PFSK-1 (cell line): ENCODE measurements around the gene SLC38A11.

Experiments used
- FOXP2 ChIP-seq: optimal IDR thresholded peaks from 2 replicates; pipeline ENCODE3; 2011; ENCODE audit warnings: borderline replicate concordance, control low read depth, inconsistent platforms; ENCODE audit not compliant: insufficient read depth; ENCODE audit errors: extremely low read length, extremely low read depth
- POLR2AphosphoS5 ChIP-seq: IDR thresholded peaks from 2 replicates; pipeline ENCODE4 v1.6.1; 2012; ENCODE audit warnings: low read depth, mild to moderate bottlenecking, control low read depth, low read length, moderate library complexity
- REST ChIP-seq, 2 experiments: IDR thresholded peaks; 2 replicates each; pipeline versions ENCODE4 v1.6.1 to v1.8.0; 2011 to 2012; ENCODE audit warnings: low read depth in 2 of 2, low read length in 2 of 2, control low read depth in 1 of 2, inconsistent platforms in 1 of 2, mild to moderate bottlenecking in 1 of 2, moderate library complexity in 1 of 2; ENCODE audit not compliant: insufficient read depth in 1 of 2
- SIN3A ChIP-seq: IDR thresholded peaks from 2 replicates; pipeline ENCODE4 v1.6.1; 2012; ENCODE audit warnings: mild to moderate bottlenecking, low read length, moderate library complexity, borderline replicate concordance; ENCODE audit not compliant: insufficient read depth
- TAF1 ChIP-seq: IDR thresholded peaks from 2 replicates; pipeline ENCODE4 v1.6.1; 2012; ENCODE audit warnings: low read length, control low read depth, borderline replicate concordance; ENCODE audit not compliant: insufficient read depth

The SLC38A11 gene

GRCh38 chr2:164992818-164993217, 37.5 kb upstream of the SLC38A11 start:
- TF ChIP-seq FOXP2: no peak
- TF ChIP-seq REST (IDR thresholded peaks at IDR 0.05; ENCODE audit: insufficient read depth in 1 of 2, low read depth in 2 of 2, low read length in 2 of 2): no peak
- no peak for TF ChIP-seq POLR2AphosphoS5
- TF ChIP-seq SIN3A: no peak
- TF ChIP-seq TAF1: no peak

- TF ChIP-seq REST (IDR thresholded peaks at IDR 0.05; ENCODE audit: insufficient read depth in 1 of 2, low read depth in 2 of 2, low read length in 2 of 2) (no peak), FOXP2 (no peak), TAF1 (no peak), SIN3A (no peak), POLR2AphosphoS5 (no peak)
Observed at GRCh38 chr2:164984428-164984827, 29.1 kb upstream of the SLC38A11 start.

- TF ChIP-seq REST (IDR thresholded peaks at IDR 0.05; ENCODE audit: insufficient read depth in 1 of 2, low read depth in 2 of 2, low read length in 2 of 2) (no peak), SIN3A (no peak), FOXP2 (no peak), TAF1 (no peak), POLR2AphosphoS5 (no peak)
Observed at GRCh38 chr2:164981217-164981990, 26.1 kb upstream of the SLC38A11 start.

- TF ChIP-seq SIN3A (no peak), POLR2AphosphoS5 (no peak), REST (IDR thresholded peaks at IDR 0.05; ENCODE audit: insufficient read depth in 1 of 2, low read depth in 2 of 2, low read length in 2 of 2) (no peak), FOXP2 (no peak), TAF1 (no peak)
Observed at GRCh38 chr2:164979113-164979512, 23.8 kb upstream of the SLC38A11 start.
